NCI-H2196 treated with DMSO at 0.1 percent for 48 hours (cell line): ENCODE measurements around the gene ABCC5.

ENCODE experiments used
- DNase-seq: peaks from one replicate; lab custom pipeline; 2025; ENCODE audit not compliant: unreplicated experiment; lab: John Stamatoyannopoulos, UW

The ABCC5 gene

DNA sequence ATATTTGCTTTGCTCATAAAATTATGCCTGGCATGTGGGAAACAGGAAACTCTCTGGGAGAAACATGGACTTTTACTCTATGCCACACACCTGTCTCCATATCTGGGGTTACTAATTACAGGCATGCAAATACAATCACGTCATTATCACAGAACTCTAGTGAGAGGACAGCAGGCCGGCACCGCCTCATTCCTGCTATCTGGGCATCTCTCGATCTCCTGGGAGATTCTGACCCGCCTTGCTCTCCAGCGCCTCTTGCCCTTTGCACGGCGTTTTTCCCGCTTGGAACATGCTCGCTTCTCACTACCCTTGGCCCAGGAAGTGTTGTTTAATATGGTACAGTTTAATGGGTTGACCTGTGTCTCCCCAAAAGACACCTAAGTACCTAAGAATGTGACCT, 87.6 kb downstream of the ABCC5 start:
- no peak for DNase-seq

DNA sequence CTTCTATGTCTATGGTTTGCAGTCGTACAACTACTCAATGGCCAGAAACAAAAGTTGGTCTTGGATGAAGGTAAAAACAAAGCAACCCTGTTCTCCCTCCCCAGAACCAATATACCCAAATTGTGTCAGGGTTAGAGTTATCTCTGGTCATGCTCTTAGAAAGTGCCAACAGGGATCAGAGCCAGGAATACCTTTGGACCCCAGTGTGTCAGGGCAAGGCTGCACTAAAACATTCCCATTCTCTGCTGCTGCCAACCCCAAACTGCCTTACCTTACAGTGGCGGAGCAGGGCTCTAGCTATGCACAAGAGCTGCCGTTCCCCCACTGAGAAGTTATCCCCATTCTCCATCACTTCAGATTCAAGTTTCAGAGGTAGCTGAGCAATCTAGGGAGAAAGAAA, 90.6 kb downstream of the ABCC5 start:
- DNase-seq = no peak

DNA sequence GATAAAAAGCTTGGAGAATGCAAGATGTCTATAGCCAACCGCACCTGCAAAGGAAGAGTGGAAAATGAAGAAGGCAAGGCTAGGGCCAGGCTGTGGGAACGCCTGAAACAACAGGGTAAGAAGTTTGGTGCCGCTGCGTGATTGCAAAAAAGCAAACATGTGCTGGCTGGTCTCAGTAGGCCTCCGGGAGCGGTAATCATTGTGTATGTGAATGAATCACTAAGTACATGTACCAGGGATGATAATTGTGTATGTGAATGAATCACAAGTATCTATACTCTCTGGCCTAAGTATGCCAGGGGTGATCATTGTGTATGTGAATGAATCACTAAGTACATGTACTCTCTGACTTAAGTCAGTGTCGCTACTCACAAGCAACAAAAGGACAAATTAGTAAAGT, 92.7 kb downstream of the ABCC5 start:
- DNase-seq = no peak

DNA sequence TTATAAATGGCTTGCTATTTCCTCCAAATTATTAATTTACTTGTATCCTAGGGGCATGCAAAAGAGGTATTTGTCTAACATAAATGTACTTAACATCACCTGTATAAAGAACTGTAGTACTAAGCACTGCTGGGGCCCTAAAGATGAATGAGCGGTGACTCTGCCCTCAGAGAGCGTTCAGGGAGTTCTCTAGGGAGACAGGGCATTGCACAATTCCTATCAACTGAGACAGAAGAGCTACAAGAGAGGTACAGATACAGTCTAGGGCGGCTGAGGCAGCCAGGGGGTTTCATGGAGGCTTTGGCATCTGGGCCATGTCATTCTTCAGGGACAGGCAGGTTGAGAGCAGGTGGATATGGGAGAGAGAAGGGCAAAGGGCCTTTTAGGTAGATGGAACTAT, 93.1 kb downstream of the ABCC5 start:
- no peak for DNase-seq

DNA sequence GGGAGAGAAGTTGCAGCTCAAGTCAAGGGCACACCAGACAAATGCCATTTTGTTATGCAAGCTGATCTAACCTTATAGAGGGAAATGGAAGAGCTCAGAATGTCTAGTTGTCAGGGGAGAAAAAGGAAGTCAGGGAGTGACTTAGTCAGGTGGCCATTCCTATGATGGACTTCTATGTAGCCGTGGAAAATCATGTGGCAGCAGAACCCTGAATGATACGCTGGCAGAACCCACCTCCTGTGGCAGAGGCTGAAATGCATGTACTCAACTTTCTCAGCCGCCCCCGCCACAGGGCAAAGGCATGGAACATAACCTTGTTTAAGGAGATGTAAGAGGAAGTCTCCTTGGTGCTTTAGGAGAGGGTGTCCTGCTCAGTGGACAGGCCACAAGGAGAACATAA, 95.3 kb downstream of the ABCC5 start:
- no peak for DNase-seq

DNA sequence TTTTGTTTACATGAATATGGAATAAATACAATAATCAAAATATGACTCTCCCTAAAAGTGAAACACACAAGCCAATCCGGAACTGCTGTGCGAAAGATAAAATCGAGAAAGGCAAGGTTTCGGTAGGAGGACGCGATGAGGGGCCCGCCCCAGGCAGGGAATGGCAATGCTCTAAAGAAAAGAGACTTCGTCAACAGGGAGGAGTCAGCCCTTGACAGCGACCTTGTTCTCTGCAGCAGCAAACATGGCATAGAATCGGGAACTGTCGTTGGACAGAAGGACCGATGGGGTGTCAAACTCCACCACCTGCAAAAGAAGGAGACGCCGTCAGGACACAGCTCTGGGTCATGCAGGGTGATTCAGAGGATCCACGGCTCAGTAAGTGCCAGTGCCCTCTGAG, 96.6 kb downstream of the ABCC5 start:
- DNase-seq = no peak

DNA sequence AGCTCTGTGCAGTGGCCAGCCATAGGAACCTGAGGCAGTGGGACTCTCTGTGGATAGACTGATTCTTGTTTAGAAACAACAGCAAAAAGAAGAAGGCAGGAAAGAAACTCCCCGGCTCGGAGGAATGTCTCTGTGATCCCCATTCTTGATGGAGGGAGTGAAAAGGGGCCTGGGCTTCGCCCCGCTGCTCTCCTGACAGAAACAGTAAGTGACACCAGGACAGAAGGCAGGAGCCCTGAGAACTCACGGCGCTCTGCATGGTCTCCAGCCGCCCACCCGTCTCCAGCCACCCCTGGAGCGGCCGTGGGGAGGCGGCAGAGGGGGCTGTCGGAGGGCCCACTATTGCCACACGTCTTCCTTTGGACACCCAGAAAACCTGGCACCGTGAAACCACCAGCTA, 97.3 kb downstream of the ABCC5 start:
- DNase-seq = no peak

DNA sequence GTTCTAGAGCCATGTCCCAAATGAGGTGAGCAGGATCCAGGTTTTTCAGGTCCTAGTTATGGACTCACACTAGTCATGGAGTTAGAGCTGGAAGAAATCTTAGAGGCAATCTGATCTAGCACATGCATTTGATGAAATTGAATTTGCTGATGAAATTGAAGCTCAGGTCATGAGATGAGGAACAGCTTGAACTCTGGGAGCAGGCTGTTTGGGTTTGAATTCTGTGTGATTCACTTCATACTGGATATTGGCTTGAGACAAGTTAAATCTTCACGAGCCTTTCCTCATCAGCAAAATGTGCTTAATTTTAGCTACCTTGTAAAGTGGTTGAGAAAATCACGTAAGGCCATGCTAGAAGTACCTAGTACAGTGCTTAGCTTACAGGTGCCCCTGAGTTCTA, 99.5 kb downstream of the ABCC5 start:
- DNase-seq = no peak

DNA sequence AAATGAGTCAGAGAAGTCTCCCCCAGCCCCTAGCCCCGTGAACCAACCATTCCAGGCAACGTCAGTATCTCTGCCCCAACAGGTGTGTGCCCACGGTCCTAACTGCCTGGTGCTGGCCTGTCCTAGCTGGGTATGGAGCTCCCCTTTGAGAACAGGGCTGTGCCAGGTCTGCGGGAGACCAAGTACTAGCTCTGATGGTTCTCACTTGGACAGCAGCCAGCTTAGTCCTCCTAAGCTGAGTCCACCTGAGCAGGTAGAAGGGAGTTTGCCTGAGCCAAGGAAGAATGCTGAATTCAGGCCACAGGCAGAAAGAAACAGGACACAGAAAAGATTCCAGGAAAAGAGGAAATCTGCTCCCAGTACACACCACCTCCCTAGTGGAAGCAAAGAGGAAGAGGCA, 99.9 kb downstream of the ABCC5 start:
- no peak for DNase-seq

DNA sequence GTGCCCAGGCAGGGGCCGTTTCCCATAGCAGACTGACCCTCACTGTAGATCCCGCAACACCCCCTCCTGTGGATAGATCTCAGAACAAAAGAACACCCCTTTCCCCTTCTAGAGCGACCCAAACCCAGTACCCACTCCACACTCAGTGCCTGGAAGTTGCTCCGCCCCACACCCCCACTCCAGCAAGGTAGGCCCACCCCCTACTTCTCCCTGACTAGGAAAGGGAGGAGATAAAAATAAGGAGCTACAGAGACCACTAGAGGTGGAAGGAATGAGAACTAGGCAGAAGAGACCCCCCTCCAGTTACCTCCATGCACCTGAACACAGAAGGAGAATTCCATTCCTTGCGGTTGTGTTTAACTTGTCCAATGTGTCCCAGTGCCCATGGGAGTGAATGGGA, 102.8 kb downstream of the ABCC5 start:
- no peak for DNase-seq

DNA sequence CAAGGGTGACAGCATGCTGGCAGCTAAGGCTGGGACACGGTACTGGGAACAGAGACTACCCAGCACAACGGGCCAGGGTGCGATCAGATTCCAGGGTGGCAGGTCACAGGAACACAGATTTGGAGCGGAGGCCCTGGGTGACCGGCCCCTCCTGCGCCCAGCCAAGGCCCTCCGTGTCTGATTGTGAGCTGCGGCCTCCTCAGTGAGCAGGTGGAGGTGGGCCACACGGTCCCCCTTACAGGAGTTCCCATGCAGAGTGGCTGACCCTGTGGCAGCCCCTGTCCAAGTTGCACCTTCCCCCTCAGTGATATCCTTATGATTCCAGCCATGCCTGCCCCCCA, 104.1 kb downstream of the ABCC5 start:
- no peak for DNase-seq

DNA sequence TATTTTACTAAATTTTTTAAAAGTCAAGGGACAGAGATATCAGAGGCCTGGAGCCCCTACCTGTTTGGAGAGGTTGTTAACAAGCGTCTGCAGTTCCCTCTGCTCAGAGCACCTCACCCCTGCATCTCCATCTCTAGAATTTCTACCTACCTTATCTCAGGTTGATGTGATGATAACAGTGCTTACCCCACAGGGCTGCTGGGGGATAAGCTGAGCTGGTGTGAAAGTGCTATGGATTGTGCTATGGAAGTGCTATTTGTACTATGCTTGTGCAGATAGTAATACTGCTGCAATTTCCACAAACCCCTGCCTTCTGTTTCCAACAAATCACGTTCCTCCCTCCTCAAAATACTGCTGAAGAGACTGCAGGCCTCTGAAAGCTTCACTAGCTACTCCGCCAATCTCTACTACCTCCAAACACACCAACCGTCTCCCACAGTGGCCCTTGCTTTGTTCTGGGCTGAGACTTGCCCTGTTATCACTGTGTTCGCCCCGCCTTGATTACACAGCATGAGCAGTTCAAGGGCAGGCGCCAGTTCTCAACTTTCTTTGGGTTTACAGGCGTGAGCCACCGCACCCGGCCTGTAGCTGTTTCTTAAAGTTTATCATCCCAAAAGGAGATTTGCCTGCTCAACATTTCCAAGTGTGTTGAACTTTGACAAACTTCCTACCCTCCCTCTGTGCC, 104.6 kb downstream of the ABCC5 start:
- DNase-seq = no peak

DNA sequence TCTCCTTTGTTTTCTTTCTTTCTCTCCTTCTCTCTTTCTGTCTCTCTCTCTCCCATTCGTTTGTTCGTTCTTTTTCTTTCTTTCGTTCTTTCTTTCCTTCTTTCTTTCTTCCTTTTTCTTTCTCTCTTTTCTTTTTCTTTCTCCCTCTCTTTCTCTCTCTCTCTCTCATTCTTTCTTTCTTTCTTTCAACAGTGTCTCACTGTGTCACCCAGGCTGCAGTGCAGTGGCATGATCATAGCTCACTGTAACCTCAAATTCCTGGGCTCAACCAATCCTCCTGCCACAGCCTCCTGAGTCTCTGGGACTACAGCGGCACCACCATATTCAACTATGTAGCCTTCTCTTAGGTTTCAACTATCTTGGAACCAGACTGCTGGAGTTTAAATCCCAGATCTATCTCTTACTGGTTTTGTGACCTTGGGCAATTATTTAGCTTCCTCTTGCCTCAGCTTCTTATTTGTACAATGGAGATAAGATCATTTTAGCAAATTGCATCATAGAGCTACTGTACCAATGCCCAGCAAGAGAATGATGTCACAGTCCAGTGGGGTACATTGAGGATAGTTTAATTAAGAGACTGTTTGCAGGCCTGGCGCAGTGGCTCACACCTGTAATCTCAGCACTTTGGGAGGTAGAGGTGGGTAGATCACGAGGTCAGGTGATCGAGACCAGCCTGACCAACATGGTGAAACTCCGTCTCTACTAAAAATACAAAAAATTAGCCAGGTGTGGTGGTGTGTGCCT, 105.7 kb downstream of the ABCC5 start:
- DNase-seq = no peak

DNA sequence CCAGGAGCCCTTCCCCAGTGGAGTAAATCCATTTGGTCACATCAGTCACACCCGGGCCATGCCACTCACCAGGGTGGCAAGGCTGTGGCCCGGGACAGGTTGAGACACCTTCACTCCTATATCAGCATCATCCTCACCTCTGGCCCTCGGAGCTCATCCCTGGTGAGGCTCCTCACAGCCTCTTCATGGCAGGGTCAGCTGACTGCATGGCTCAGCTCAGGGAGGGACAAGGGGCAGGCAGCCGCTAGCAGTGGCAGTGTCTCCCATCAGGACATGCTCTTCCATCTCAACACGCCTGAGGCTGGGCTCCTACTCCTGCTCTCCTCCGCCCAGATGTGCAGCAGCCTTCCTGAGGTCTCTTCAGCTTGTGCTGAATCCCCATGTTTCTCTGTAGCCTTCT, 106.6 kb downstream of the ABCC5 start:
- no peak for DNase-seq

DNA sequence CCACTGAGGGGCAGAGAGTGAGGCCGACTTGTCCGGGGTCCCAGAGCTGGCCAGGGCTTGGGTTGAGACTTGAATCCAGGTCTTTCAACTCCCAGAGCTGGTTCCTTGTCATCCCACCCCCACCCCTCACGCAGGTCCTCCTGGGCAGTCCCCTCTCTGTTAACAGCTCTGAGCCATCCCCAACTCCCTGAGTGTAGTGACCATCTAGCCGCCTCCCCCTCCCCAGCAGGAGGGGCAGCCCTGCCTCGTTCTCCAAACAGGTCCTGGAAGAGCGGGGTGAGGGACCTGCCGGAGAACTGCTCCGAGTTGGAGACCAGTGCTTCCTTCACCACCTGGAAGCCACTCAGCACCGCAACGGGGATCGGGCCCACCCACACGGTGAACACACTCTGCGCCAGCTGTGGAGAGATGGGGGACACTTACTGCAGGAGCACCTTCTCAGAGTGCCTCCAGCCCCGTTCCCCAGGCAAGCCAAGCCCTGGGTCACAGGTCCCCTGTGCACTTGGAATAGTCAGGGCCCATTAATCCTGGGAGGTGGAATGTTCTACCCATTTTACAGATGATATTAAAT, 108.6 kb downstream of the ABCC5 start:
- DNase-seq = no peak

DNA sequence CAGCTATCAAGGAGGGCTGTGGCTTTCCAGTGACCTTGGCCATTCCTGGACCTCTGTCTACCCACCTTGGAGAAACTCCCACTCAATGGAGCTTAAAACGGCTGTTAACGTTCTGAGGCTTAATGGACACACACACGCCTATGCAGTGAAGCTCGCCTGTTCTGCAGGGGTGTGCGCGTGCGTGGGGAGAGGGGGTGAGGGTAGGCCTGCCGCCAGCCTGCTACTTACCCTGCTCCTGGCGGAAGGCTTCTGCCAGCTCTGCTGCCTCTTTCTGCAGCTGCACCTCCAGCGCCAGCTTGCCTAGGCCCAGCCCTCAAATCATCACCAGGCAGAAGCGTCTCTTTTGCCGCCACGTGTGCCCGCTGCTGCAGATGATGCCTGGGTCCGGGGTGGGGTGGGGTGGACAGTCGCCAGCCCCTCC, 109.8 kb downstream of the ABCC5 start:
- no peak for DNase-seq

DNA sequence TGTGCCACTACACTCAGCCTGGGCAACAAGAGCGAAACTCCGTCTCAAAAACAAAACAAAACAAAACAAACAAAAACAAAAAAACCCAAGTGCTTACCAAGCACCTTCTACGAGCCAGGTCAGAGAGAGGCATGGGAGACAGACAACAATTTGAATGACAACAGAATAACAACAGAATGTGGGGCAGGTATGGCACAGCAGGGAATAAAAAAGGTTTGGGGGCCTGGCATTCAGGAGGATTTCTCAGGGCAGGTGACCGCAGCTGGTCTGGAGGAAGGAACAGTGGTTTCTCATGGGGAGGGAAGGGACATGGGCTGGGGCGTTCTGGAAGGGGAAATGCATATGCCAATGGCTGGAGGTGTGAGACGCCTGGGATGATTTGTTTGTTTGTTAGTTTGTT, 110.5 kb downstream of the ABCC5 start:
- no peak for DNase-seq

DNA sequence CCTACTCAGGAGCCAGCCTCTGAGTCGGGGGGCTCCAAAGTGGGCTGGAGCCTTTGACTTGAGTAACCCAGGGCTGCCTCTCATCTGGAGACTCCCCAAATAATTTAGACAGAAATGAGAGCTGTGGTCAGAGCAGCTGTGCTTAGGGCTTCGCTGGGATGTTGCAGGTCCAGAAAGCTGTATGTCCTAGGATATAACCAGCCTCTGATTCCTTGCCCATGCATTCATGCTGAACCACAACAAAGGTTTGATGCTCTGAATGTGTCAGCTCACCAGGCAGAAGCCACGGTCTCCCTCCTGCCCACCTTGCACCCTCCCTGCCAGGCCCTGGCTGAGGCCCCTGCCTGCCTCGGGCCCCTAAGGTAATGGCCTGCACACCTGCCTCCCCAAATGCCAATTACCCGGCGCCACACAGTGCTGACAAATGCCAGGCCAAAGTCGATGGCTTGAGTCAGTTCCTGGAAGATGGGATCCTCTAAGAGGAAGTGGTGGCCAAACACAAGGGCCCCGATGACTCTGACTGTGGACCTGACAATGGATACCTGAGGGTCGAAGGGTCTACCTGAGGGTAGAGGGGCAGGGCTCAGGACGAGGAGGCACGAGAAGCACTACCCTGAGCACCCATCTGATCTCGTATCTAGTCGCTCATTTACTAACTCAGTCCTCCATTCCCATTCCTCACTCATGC, 111.3 kb downstream of the ABCC5 start:
- no peak for DNase-seq

DNA sequence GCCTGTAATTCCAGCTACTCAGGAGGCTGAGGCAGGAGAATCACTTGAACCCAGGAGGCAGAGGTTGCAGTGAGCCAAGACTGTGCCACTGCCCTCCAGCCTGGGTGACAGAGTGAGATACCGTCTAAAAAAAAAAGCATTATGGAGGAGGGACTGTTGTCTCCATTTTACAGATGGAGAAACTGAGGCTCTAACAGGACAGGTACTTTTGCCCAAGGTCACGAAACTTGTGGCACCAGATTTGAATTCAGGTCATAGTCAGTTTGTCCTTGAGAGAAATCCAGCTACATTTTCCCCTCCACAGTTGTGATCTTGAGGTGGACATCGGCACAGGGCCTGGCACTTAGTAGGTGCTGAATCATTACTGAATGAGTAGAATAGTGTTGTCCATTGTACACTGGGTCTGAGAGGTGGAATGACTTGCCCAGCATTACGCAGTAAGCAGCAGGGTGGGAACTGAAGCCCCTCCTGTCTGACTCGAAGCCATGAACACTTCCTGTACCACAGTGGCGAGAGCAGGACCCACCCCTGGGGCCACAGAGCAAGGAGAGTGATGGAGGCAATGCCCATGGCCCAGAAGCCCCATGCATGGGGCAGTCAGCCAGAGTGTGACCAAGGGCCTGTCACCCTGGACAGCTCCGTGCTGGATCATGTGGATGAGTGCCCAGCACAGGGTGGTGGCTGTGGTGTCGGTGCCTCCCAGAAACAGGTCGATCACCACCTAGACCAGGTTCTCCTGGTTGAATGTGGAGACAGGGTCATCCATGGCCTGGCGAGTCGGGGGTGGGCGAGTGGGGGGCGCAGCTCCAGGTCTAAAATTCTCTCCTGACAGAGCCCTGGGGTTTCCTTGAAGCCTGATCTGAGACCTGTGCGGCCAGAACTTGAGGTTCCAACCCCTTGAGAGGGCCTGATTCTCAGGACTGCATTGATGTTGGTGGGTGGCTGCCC, 112.6 kb downstream of the ABCC5 start:
- no peak for DNase-seq

DNA sequence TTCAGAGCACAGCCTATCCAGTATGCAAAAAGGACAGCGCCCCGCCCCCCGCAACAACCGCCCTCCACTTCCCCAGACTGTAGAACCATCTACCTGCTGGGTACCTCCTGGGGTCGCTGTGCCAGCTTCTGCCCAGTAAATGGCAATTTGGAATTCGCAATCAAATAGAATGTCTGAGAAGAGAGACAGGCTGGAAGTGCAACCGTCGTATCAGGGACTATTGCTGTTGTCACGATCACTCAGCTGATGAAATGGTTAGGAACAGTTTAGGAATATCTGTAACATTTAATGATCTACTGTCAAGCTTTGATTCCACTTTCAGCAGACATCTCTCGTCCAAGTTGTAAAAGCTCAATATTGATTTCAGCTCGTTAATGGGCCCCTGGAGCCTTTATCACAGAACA, 119.7 kb downstream of the ABCC5 start:
- DNase-seq = no peak

DNA sequence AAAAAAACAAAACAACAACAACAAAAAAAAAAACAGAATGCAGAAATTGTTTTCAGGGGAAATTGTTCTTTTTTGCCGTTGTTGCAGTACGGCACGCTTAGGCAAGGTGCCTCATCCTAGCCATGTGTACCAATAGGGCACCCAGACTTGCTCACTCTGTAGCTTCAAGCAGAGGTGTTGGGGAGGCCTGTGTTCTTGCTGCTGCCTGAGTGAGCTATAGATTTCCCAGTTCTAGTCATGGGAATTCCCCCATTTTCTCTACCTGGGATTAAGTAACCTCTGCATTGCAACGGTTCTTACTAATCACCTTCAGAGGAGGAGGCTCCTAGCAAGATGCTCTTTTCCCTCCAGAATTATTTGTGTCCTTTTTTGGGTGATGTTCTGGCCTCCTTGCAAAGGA, 120.1 kb downstream of the ABCC5 start:
- DNase-seq = no peak
